ENCODE data around the gene CGB1. TPM values are rescaled to one million over a fixed set of nuclear protein-coding genes. Genes with fewer than 3 reads are reported as not detected.
A peak's percentile ranks its signal among the peaks of the same experiment; 100 is the strongest.
"Not testable (repeated sequence)": the region's sequence is repeated elsewhere in the genome, so short reads cannot be mapped to it uniquely, and the experiment has no call there.

Gene CGB1
- total and polyA plus RNA-seq, 2 of the 8 experiments (the other 6 are each of a cell fraction or from before 2014, with no cell fraction given): not detected

- 38% methylated on average over 27 of the region's 28 CpGs; no CpG with 5 or more reads in 1 of the 2 experiments for WGBS, 2 experiments (ENCODE audit: extremely low coverage in 1 of 2, insufficient coverage in 1 of 2, insufficient read length in 1 of 2, insufficient replicate concordance in 2 of 2, low coverage in 1 of 2, low lambda C conversion rate in 2 of 2, missing lambda C conversion rate in 1 of 2)
- H2AK5ac ChIP-seq (ENCODE audit: low read depth, low read length); H2BK12ac ChIP-seq (ENCODE audit: low read depth, low read length); H3K18ac ChIP-seq (ENCODE audit: extremely low read depth, low read length); H3K4me2 ChIP-seq (ENCODE audit: insufficient read depth in 1 of 2, low read depth in 2 of 2, low read length in 2 of 2); H2BK15ac ChIP-seq (ENCODE audit: low read length); FAIRE-seq; H3K9me3 ChIP-seq (ENCODE audit: insufficient read depth in 2 of 2, low read depth in 1 of 2, low read length in 1 of 2); H3K9ac ChIP-seq (replicated peaks in 1 of 4; ENCODE audit: extremely low read depth in 1 of 4, low read depth in 3 of 4, low read length in 3 of 4); H4K91ac ChIP-seq (replicated peaks; ENCODE audit: insufficient read length, low read length); H4K20me1 ChIP-seq (replicated peaks in 1 of 2; ENCODE audit: control insufficient read depth in 1 of 2, insufficient read depth in 2 of 2, low read length in 2 of 2); H3K4me1 ChIP-seq (replicated peaks in 1 of 4; ENCODE audit: control insufficient read depth in 3 of 4, insufficient read depth in 4 of 4, low read length in 3 of 4); H3K36me3 ChIP-seq (ENCODE audit: control insufficient read depth in 2 of 4, insufficient read depth in 4 of 4, low read length in 3 of 4); H3K14ac ChIP-seq (ENCODE audit: insufficient read length); H2BK20ac ChIP-seq (ENCODE audit: low read length); H4K8ac ChIP-seq (ENCODE audit: extremely low read depth, insufficient read depth, low read length); H2BK5ac ChIP-seq (ENCODE audit: low read depth, low read length); H3K27me3 ChIP-seq (replicated peaks in 1 of 4; ENCODE audit: control insufficient read depth in 3 of 4, extremely low read depth in 1 of 4, insufficient read depth in 3 of 4, low read length in 3 of 4); H2BK120ac ChIP-seq (replicated peaks; ENCODE audit: low read depth, low read length); H3K4ac ChIP-seq (replicated peaks; ENCODE audit: insufficient read length, low read depth, low read length); H3K23ac ChIP-seq (ENCODE audit: insufficient read length); H4K5ac ChIP-seq (ENCODE audit: insufficient read length, low read depth, low read length); H3K23me2 ChIP-seq (ENCODE audit: low read depth, low read length); H3K79me1 ChIP-seq (ENCODE audit: low read depth, low read length); H3K27ac ChIP-seq (ENCODE audit: low read depth, low read length); H2AFZ ChIP-seq (ENCODE audit: low read length); H3K79me2 ChIP-seq (ENCODE audit: control insufficient read depth in 1 of 2, insufficient read depth in 2 of 2, low read length in 2 of 2); H3K56ac ChIP-seq (replicated peaks; ENCODE audit: insufficient read length, low read depth, low read length): not testable (repeated sequence)
- POLR2A ChIA-PET (ENCODE audit: partially characterized antibody): interaction anchor here (0.6 kb wide), 1 partner anchor 39 kb away, joined by 3 read pairs; the partner anchor contains the start of gene GYS1
- CTCF ChIA-PET (ENCODE audit: partially characterized antibody): interaction anchor here (0.6 to 2.5 kb wide), 12 partner anchors 10 to 513 kb away, joined by 3 to 9 read pairs (median 3); a partner anchor contains a TSS
- peak in 1 of 2 experiments; percentile 91 for DNase-seq (ENCODE audit: low read depth in 1 of 2, low spot score in 2 of 2)
- peak within 1 kb of the TSS in 2 of 4 experiments; percentile 13 to 34; a peak in 1 of 8 replicates for H3K4me3 ChIP-seq (ENCODE audit: extremely low read depth in 1 of 4, insufficient read depth in 2 of 4, low read depth in 3 of 4, low read length in 4 of 4)
- TF ChIP-seq KDM1A (IDR thresholded peaks at IDR 0.05; ENCODE audit: borderline replicate concordance, low read length) (0 out of 2 replicates have a peak, but pooled peaks have one; percentile 16), ATF2 (IDR thresholded peaks at IDR 0.05; ENCODE audit: low read length) (peak; percentile 80; the same call in 1 of the 2 replicates), SP1 (IDR thresholded peaks at IDR 0.05; ENCODE audit: low read depth, low read length) (peak; percentile 17; the same call in 1 of the 2 replicates), RAD21 (IDR thresholded peaks at IDR 0.05 in 1 of 2, conservative IDR thresholded peaks at IDR 0.05 in 1 of 2; ENCODE audit: low read depth in 2 of 2, low read length in 2 of 2) (peak in 1 of 2 experiments; percentile 15; a peak in 1 of 4 replicates), CREB1 (IDR thresholded peaks at IDR 0.05) (peak; percentile 76)
- TF ChIP-seq, protein P1, sequence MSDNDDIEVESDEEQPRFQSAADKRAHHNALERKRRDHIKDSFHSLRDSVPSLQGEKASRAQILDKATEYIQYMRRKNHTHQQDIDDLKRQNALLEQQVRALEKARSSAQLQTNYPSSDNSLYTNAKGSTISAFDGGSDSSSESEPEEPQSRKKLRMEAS (IDR thresholded peaks at IDR 0.05): peak; percentile 62; the same call in 1 of the 2 replicates
- TF ChIP-seq, protein P2, sequence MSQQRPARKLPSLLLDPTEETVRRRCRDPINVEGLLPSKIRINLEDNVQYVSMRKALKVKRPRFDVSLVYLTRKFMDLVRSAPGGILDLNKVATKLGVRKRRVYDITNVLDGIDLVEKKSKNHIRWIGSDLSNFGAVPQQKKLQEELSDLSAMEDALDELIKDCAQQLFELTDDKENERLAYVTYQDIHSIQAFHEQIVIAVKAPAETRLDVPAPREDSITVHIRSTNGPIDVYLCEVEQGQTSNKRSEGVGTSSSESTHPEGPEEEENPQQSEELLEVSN (IDR thresholded peaks at IDR 0.05): peak; percentile 40; the same call in 1 of the 2 replicates
Measured at GRCh38 chr19:49031642-49032301, 4.9 kb downstream of the CGB1 start, which contains the start of gene CGB2. Gene CGB2 (plus strand): TSS chr19:49031890. CDS start chr19:49032096, 206 bp downstream.

Measured in H1 (cell line).